HG03442 (cell line): ENCODE data around the gene RPS6KB2.
"Not testable (repeated sequence)": the region's sequence is repeated elsewhere in the genome, so short reads cannot be mapped to it uniquely, and the experiment has no call there.

Experiments
- ATAC-seq: cut with Tn5 transposase; IDR thresholded peaks from one replicate; pipeline ENCODE4 v1.9.1; 2021; ENCODE audit warnings: mild to moderate bottlenecking, moderate library complexity; ENCODE audit not compliant: unreplicated experiment

RPS6KB2 gene

DNA sequence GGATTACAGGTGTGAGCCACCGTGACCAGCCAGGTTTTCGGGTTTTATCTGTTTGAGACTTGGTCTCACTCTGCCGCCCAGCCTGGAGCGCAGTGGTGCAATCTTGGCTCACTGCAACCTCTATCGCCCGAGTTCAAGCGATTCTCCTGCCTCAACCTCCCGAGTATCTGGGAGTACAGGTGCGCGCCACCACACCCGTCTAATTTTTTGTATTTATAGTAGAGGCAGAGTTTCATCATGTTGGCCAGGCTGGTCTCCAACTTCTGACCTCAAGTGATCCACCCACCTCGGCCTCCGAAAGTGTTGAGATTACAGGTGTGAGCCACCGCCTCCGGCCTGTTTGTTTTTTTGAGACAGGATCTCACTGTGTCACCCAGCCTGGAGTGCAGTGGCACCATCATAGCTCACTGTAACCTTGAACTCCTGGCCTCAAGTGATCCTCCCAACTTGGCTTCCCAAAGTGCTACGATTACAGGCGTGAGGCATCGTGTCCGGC is 882 bp upstream of the RPS6KB2 start:
- ATAC-seq: not testable (repeated sequence)

DNA sequence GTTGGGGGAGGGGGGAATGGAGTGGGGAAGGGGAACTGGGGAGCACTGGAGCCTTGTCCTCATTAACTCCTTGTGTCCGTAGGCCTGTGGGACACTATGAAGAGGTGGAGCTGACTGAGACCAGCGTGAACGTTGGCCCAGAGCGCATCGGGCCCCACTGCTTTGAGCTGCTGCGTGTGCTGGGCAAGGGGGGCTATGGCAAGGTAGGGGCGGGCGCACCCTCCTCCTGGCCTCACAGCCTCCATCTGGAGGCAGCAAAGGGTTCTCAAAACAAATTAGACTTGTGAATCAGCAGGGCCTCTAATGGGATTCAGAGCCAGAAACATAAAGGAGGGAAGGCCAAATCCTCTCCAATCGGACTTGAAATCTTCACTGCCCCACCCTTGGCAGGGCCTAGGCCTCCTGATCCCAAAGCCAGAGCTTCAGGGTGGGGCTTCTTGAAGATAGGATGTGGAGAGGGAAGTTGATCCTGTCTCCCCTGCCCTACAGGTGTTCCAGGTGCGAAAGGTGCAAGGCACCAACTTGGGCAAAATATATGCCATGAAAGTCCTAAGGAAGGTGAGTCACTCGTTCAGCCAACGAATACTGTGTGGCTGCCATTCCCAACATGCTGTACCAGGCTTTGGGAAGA is 859 bp downstream of the RPS6KB2 start:
- ATAC-seq: no peak

DNA sequence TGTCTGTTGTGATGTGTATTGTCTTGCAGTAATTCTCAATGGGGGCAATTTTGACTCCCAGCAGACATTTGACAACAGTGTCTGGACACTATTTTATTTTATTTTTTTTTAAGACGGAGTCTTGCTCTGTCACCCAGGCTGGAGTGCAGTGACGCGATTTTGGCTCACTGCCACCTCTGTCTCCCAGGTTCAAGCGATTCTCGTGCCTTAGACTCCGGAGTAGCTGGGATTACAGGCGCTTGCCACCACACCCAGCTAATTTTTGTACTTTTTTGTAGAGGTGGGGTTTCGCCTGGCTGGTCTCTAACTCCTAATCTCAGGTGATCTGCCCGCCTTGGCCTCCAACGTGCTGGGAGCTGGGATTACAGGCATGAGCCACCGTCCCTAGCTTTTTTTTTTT is 1.4 kb downstream of the RPS6KB2 start:
- no peak for ATAC-seq

DNA sequence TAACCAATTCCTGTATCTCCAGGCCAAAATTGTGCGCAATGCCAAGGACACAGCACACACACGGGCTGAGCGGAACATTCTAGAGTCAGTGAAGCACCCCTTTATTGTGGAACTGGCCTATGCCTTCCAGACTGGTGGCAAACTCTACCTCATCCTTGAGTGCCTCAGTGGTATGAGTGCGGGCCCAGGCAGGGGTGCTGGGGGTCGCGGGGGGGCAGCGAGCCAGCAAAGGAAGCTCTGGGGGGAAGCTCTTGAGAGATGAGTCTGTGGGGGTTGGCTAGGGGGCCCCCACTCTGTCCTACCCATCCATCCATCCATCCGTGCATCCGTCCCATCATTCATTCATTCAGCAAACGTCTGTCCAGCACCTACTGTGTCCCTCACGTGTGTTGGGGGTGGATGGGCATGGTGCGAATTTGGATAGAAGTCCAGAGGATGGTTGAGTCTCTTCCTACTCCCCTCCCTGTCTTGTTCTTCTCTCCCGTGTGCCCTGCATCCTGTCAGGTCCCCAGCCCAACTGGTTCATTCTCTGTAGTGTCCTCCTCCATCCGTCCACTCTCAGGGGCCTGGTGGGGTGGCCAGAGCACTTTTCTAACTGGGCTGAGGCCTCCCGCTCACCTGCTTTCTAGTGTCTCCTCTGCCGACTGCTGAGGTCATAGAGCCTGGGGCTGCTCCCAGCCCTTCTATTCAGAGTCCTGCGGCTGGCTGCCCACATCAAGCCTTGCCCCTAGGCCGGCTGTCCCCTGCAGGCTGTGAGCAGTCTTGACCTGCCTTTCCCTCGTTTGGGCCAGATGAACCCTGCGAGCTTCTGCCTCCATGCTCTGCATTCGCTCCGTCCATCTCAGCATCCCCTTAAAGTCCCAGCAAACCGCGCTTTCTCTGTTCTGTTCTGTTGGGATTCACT is 3.3 kb downstream of the RPS6KB2 start:
- ATAC-seq: no peak

DNA sequence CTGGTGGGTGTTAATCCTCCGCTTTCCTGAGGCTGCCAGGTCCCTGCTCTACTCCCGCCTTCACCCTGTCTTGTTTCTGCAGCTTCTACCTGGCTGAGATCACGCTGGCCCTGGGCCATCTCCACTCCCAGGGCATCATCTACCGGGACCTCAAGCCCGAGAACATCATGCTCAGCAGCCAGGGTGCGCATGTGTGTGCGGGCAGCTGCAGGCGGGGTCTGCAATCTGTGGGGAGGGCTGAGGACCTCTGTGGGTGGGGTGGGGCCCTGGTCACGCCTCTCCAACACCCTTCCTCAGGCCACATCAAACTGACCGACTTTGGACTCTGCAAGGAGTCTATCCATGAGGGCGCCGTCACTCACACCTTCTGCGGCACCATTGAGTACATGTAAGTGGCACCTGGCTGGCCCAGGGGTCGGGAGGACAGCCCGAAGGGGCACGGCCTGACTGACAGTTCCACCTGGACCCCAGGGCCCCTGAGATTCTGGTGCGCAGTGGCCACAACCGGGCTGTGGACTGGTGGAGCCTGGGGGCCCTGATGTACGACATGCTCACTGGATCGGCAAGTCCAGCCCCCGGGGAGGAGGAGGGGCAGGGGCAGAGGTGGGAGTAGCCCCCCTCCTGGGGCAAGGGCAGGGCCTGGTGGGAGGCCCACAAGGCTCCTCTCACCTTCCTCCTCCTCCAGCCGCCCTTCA is 4.5 kb downstream of the RPS6KB2 start:
- no peak for ATAC-seq

DNA sequence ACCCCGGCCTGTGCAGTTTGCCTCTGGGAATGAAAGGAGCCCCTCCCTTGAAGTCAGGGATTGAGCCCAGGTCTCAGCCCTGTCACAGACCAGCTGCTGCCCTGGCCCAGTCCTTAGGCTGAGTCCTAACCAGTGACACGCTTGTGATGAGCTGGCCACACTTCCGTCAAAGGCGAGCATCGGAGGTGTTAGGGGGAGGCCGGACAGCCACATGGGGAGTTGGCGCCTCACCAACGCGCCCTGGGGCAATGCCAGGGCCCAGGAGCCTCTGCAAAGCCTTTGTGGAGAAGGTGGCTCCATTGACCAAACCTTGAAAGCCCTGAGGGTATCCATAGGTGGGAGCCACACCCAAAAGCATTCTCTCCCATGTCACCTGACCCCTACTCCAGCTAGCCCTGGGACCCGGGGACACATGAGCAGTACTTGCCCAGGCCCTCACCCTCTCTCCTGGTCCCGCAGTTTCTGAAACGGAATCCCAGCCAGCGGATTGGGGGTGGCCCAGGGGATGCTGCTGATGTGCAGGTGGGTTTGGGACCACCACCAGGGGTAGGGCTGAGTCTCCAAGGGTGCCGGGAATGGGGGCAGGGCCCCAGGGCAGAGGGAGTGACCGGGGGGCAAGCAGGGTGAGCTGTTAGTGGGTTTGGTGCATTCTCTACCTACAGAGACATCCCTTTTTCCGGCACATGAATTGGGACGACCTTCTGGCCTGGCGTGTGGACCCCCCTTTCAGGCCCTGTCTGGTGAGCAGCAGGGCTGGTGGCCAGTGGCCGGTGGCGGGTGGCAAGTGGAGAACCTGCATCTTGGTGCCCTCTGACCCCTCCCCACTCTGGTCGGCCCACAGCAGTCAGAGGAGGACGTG is 5.5 kb downstream of the RPS6KB2 start:
- ATAC-seq: no peak

DNA sequence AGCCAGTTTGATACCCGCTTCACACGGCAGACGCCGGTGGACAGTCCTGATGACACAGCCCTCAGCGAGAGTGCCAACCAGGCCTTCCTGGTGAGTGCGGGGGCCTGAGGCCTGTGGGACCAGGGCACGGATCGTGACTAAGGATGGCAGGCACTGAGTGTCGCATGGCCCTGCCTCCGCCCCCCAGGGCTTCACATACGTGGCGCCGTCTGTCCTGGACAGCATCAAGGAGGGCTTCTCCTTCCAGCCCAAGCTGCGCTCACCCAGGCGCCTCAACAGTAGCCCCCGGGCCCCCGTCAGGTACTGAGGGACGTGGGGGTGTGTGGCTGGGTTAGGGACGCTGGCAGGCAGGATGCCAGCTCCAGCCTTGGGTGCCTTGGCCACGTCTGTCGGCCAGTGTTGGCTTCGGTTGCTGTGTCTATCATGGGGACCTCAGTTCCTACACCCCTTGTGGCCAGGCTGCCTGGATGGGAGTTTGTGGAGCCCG is 6.1 kb downstream of the RPS6KB2 start:
- no peak for ATAC-seq

DNA sequence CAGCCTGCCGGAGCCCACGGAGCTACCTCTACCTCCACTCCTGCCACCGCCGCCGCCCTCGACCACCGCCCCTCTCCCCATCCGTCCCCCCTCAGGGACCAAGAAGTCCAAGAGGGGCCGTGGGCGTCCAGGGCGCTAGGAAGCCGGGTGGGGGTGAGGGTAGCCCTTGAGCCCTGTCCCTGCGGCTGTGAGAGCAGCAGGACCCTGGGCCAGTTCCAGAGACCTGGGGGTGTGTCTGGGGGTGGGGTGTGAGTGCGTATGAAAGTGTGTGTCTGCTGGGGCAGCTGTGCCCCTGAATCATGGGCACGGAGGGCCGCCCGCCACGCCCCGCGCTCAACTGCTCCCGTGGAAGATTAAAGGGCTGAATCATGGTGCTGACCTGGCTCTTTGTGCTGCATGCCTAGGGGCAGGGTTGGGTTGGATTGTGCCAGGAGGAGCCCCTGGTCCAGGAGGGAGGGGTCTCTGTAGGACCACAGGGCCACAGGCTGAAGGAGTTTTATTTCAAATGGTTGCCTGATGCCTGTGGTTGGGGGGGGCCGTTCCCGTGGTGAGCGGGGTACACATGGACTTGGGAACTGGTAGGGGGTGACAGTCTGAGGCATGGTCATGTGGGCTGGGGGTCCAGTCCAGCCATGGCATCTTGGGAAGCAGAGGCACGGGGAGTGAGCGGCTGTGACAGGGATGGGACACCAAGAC is 6.9 kb downstream of the RPS6KB2 start:
- ATAC-seq: no peak

DNA sequence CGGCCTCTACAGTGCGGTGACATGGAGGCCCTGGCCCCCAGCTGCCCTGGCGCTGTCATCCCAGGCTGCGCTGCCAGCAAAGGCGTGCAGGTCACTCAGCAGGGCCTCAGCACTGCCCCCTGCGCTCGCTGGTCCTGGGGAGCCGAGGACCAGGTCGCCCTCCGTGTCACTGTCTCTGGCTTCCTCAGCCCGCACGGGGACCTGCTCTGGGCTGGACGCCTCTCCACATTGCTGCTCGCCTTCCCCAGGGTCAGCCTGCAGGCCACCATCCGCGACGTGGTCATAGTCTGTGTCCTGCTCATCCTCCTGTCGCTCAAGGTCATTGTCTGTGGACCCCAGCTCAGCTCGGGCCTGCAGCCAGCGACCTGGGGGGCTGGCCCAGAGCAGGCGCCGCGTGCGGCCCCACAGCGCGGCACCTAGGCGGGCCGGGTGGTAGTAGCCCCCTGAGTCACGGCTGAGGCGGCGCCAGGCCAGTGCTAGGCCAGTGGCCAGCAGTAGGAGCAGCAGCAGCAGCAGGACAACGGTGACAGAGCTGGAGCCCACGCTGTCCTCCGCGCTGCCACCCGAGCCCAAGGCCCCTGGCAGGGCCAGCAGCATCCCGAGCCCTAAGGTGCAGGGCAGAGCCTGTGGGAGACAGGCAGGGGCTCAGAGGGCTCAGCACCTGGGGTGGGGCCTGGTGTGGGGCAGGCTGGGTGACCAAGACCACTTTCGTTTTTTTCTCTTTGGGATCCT is 7.6 kb downstream of the RPS6KB2 start:
- no peak for ATAC-seq

DNA sequence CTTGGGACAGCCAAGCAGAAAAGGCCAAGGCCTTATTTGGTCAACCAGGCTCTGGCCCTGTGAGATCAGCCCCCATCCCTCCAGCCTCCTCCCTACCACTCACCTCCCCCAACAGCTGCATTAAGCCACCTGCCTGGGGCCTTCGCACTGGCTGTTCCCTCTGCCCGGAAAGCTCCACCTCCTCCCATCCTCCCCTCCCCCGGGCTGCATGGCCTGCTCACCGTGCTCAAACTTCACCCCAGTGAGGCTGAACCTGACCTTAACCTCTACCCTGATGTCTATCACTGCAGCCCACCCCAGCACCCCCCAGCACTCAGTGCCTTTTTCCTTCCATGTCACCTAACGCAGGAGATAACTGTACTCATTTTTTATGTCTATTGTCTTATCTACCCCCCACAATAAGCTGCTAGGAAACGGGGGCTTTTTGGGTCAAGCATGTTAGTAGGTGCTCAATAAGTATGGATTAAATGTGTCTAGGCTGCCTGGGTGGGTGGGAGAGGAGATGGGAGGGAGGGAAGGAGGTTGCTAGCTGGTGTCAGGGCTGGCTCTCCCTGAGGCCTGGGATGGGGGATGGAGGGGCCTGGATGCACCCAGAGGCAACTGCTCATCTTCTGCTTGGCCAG is 8.3 kb downstream of the RPS6KB2 start:
- no peak for ATAC-seq

DNA sequence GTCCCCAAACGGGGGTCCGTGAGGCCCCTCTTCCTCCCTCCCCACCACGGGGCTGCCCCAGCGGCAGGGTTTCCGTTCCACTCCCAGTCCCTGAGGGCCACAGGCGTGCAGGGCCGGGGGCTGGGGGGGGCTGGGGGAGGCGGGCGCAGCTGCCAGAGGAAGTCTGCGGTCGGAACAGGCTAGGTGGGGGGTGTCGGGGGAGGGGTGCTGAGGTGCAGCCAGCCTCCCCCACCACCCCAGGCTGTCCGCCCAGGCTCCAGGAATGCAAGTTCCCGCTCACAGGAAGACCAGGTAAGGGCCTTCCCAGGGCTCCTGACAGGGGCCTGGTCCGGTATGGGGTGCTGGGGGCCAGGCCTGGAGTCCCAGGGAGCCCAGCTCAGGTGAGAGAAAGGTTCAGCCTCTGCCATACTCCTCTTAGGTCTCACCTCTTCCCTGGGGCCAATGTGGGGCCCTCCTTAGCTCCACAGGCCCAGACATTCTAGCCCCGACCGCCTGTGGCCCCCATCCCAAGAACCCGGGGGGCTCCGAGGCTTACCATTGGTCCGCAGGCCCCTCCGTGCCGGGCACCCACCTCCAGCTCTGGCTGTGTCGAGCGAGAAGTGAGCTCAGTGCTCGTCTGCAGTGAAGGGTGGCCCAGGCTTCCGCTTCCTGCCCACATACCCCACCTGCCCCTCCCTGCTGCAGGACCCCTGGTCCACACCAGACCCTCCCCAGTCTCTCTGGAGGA is 9.0 kb downstream of the RPS6KB2 start, which contains the start of gene PTPRCAP:
PTPRCAP (minus strand) TSS at position 601 of the 727 bp plus-strand sequence; CDS start at position 538, 63 bp downstream.
- ATAC-seq: no peak

DNA sequence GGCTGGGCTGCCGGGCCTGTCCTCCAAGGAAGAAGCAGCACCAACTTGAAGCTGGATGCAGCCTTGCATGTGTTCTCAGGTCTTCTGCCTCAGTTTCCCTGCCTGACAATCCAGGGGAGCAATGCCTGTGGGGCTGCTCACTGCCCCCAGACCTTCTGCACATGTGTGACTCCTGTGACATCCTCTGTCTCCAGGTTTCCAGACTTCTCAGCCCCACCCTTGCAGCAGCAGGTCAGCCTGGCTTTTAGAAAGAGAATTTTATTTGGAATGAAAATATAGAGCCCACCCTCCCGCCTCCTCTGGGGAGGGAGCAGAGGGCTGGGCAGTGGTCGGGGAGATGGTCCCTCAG is 9.5 kb downstream of the RPS6KB2 start:
- no peak for ATAC-seq

DNA sequence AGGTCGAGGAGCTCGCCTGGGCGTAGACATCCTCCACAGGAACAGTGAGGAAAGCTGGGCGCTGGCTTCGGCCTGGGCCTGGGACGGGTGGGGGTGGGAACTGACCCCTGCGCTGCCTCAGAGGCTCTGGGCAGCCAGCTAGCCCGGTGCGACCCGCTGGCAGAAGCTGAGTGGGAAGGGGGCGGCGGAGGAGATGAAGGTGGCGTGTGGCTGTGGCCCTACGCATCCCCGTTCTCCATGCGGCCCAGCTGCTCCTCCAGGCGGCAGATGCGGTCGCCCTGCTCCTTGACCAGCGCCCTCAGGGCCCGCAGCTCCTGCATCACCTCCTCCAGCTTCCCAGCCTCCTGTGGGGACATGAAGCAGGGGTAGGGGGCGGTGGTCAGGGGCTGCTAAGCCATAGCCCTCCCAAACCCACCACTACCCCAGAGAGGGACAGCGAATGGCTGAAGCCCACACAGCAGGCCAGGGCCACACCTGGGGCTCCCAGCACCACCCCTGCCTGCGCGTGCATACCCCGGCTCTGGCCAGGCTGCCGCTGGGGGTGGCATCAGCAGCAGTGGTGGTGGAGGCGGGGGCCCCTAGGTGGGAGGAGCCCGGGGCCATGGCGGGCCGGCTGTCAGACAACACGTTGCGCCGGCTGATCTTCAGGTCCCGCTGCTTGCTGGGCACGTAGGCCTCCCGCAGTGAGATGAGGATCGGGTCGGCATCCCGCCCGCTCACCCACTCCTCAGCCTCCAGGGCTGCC is 10.0 kb downstream of the RPS6KB2 start:
- no peak for ATAC-seq

DNA sequence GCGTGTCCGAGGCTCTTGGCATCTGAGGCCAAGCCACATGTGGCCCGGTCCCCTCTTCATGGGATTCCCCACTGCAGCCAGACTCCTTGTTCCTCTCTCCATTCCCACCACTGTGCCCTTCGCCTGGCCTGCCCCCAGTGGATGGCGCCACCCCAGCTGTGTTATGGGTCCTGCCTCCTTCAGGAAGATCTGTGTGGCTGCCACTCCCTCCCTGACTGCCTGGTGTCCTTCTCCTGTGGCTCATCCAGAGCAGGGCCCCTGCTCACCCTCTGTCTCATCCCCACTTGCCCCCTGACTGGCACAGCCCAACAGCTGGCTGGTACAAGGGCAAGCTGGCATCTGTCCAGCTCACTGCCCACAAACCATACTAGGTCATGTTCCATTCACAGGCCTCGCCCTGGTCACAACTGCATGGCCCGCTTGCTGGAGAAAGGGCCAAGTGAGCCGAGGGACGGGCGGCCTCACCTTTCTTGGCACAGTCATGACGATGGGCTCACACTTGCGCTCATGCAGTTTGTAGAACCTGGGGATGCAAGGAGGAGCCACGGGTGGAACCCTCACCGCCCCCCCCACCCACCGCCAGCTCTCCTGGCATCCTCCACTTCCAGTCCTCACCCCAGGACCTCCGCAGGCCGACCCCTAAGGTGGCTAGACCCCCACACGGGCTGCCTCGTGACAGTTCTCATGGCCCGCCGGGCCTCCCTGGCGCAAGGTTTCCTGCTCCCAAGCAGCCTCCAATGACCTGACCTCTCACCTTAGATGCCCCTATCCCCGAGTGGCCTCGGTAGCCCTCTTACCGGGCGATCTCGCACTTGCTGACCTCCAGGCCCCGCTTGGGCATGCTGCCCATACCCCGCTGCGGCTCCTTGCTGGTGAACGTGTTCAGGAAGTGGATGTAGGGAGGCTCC is 11.3 kb downstream of the RPS6KB2 start:
- no peak for ATAC-seq

DNA sequence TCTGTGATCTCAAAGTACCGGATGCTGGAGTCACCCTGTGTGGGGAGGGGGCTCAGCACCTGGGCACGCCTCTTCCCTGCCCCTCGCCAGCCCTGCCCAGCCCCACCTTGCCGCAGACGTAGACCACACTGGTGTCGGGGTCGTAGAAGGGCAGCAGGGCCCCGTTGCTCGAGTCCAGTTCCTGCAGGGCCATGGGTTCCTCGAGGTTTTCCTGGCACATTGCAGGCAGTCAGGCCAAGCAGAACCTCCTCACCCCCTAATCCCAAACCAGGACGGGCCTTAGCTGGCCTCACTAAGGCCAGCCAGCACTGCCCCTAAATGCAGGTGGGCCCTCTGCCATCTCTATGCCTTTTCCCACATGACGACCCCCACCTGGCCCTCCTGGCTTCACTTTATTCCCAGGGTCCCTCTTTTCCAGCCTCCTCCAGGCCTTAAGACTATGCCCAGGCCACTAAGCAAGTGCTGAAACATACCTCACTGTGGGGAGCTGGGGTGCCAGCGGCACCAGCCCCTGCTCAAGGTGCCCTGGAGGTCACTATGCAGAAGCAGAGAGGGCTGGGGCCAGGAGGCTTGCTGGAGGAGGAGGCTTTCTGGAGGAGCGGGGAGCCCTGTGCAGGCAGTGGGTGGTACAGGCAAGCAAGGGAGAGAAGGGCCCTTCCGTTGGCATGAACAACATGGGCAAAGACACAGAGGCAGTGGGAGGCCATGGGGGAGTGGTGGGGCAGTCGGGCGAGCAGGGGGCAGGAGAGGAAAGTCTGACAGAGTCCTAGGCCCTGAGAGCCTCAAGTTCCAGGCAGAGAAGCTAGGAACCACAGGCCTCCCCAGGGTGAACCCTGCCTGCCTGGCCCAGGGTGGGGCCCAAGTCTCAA is 12.2 kb downstream of the RPS6KB2 start:
- no peak for ATAC-seq
